Measurements from ENCODE around the gene UFSP1. TPM values are rescaled to one million over a fixed set of nuclear protein-coding genes. Genes with fewer than 3 reads are reported as not detected.

Gene UFSP1
- total and polyA plus RNA-seq, 2 of the 13 experiments (the other 11 are each of a cell fraction or from before 2014, with no cell fraction given): 0.65 to 3.3 TPM

DNA sequence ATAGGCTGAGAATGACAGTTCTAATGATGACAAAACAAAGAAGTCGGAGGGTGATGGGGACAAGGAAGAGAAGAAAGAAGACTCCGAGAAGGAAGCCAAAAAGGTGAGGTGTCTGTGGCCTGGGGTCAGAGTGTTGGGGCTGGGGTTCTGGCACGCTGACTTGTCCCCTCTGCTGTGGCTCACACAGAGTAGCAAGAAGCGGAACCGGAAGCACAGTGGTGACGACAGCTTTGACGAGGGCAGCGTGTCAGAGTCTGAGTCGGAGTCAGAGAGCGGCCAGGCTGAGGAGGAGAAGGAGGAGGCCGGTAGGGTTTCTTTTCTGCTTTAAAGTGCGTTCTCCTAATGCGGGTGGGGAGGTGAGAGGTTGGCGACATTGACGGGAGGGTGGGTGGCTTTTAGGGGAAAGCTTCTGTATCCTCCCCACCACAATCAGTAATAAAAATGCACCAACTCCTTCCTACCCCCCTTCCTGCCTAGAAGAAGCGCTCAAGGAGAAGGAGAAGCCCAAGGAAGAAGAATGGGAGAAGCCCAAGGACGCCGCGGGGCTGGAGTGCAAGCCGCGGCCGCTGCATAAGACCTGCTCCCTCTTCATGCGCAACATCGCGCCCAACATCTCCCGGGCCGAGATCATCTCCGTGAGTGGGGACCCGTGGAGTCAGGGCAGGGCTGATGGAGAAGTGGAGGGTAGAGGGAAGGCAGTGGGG, 4.6 kb downstream of the UFSP1 start (continued):
- TF ChIP-seq ZNF256 (CRISPR knock-in tag; conservative IDR thresholded peaks at IDR 0.05) (no peak), ZC3H4 (CRISPR knock-in tag; IDR thresholded peaks at IDR 0.05; ENCODE audit: borderline replicate concordance) (no peak), CHD2 (IDR thresholded peaks at IDR 0.05; ENCODE audit: low read depth, low read length) (no peak), RAD51 (IDR thresholded peaks at IDR 0.05; ENCODE audit: borderline replicate concordance) (no peak), RBFOX2 (IDR thresholded peaks at IDR 0.05; ENCODE audit: low read depth, low read length) (peak; percentile 36; the same call in 1 of the 2 replicates), NFKBIZ (CRISPR knock-in tag; IDR thresholded peaks at IDR 0.05) (no peak), POLR2G (IDR thresholded peaks at IDR 0.05; ENCODE audit: low read depth, low read length) (0 out of 2 replicates have a peak, but pooled peaks have one; percentile 14)
- TF ChIP-seq, protein P1, sequence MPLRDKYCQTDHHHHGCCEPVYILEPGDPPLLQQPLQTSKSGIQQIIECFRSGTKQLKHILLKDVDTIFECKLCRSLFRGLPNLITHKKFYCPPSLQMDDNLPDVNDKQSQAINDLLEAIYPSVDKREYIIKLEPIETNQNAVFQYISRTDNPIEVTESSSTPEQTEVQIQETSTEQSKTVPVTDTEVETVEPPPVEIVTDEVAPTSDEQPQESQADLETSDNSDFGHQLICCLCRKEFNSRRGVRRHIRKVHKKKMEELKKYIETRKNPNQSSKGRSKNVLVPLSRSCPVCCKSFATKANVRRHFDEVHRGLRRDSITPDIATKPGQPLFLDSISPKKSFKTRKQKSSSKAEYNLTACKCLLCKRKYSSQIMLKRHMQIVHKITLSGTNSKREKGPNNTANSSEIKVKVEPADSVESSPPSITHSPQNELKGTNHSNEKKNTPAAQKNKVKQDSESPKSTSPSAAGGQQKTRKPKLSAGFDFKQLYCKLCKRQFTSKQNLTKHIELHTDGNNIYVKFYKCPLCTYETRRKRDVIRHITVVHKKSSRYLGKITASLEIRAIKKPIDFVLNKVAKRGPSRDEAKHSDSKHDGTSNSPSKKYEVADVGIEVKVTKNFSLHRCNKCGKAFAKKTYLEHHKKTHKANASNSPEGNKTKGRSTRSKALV (CRISPR knock-in tag; IDR thresholded peaks at IDR 0.05): no peak
- TF ChIP-seq, protein P2, sequence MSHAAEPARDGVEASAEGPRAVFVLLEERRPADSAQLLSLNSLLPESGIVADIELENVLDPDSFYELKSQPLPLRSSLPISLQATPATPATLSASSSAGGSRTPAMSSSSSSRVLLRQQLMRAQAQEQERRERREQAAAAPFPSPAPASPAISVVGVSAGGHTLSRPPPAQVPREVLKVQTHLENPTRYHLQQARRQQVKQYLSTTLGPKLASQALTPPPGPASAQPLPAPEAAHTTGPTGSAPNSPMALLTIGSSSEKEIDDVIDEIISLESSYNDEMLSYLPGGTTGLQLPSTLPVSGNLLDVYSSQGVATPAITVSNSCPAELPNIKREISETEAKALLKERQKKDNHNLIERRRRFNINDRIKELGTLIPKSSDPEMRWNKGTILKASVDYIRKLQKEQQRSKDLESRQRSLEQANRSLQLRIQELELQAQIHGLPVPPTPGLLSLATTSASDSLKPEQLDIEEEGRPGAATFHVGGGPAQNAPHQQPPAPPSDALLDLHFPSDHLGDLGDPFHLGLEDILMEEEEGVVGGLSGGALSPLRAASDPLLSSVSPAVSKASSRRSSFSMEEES (CRISPR knock-in tag; IDR thresholded peaks at IDR 0.05): no peak

Data from HepG2 (cell line).